ENCODE measurements around the gene PRSS57.

The PRSS57 gene

GRCh38 chr19:688992-689391 lies 6.3 kb downstream of the PRSS57 start:
- no peak for DNase-seq

DNA sequence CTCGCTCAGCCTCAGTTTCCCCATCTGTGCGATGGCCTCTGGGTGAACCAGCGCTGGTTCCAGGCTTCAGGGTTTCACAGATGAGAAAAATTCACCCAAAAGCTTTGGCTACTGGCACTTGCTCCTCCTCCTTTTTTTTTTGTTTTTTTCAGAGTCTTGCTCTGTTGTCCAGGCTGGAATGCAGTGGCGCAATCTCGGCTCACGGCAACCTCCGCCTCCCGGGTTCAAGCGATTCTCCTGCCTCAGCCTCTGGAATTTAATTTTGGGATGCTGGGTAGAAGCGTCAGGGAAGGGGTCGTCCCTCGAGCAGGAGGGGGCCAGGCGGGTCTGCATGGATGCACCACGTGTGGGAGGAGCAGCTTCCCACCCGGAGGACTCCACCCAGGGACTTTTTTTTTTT lies 7.0 kb downstream of the PRSS57 start:
- DNase-seq = no peak

DNA sequence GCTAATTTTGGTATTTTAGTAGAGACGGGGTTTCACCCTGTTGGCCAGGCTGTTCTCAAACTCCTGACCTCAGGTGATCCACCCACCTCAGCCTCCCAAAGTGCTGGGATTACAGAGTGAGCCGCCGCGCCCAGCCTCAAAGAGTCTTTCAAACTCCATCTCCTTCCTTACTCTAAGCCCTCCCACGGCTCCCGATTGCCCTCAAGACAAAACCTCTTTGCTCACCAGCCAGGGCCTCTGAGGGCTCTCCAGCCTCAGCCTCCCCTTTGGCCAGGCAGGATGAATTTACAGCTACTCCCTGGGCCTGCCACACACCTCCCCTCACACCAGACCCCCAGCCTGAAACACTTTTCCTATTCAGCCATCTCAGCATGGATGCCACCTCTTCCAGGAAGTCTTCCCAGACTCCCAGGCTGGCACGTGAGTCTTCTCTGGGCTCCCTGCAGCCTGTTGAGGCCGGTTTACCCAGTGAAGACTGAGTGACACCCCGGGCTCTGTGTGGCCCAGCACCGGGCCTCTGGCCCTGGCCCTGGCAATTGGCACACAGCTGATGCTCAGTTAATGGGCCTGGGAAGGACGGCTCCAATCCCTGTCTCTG lies 7.6 kb downstream of the PRSS57 start:
- DNase-seq = no peak

DNA sequence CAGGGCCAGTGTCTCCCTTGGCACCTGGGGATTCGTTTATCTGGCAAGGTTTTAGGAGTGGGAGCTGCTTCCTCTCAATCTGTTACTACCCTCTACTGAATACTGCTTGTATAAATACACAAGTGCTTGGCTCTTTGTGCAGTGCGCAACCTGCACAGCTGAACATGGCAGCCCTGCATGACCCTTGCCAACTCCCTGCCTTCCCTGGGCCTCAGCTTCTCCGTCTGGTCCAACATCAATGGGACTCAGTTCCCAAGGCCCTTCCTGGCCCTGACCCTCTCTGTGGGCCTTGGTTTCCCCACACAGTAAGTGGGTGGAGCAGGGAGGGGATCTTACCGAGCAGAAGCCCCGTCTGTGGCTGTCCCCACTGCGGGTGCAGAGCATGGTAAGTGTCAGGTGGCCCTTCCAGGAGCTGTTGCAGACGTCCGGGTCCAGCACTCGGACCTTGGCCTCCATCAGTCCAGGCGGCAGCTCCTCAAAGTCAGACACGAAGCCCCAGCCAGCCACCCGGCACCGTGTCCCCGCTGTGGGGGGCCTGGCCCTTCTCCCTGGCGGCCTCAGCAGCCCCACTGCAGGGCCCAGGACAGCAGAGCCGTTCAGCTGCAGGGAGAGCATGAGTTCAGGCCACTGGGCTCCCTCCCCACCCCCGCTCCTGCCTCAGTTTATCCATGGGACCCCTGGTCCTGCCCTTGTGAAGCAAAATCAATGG lies 8.5 kb downstream of the PRSS57 start:
- DNase-seq = no peak

DNA sequence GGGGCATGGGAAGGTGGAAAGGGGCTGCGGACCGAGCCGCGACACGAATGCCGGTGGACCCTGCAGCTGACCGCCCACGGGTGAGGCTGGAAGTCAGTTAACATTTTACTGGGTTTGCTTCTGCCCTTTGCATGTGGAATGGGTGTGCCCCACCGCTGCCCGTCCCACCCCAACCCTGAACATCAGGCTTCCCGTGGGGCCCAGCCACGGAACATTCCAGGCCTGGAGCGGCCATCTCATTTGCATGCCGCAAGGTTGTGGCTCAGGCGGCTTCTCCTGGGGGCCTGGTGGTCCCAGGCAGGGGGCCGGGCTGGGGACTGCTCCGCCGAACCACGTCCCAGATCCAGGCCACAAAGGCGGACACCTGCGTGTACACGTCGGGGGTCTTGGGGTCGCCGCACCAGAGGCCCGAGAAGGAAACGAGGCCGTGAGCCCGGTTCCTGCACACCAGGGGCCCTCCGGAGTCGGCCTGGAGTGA lies 9.8 kb downstream of the PRSS57 start:
- no peak for DNase-seq

DNA sequence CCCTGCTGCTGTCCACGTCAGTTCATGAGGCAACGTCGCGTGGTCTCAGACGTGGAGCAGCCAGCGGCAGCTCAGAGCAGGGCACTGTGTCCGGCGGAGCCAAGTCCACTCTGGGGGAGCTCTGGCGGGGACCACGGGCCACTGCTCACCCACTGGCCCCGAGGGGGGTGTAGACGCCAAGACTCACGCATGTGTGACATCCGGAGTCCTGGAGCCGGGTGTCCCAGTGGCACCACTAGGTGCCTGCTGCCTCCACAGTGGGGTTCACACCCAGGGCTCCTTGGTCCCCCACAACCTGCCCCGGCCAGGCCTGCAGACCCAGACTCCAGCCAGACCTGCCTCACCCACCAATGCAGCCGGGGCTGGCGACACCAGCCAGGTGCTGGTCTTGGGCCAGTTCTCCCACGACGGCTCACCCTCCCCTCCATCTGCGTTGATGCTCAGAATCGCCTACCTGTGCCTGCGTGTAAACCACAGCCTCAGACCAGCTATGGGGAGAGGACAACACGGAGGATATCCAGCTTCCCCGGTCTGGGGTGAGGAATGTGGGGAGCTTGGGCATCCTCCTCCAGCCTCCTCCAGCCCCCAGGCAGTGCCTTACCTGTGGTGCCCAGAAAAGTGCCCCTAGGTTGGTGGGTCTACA lies 12.5 kb downstream of the PRSS57 start:
- DNase-seq = no peak

- DNase-seq = peak; percentile 66 to 81
Observed at GRCh38 chr19:681029-682019, 13.9 kb downstream of the PRSS57 start.

- peak; percentile 92 to 95 for DNase-seq
Observed at GRCh38 chr19:680287-681028, 14.8 kb downstream of the PRSS57 start.

GRCh38 chr19:679418-680286 lies 15.6 kb downstream of the PRSS57 start:
- peak; percentile 51 to 56 for DNase-seq

DNA sequence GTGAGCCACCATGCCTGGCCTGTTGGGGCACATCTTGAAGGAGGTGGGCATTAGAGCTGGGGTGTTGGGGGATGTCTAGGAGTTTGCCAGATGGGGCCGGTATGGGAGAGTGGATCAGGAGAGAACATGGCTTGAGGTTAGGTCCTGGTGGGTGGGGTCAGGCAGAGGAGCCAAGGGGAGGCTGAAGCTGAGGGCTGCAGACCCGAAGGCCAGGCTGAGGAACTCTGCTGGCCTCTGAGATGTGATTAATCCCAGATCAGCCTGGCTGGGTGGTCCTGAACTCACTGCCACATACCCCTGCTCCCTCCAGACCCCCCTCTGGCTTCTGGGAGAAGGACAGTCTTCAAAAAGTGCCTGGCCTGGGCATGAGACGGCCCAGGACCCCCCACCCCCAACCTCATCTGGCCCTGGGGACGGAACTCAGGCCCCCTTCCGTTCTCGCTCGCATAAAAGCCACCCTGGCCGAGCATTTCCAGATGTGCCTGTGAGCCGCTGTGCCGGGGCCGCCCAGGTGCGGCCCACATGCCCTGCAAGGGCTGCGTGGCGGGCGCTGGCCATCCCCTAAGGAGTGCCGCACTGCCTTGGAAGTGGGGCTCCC lies 16.4 kb downstream of the PRSS57 start:
- DNase-seq = no peak

GRCh38 chr19:677601-678436 lies 17.4 kb downstream of the PRSS57 start:
- DNase-seq = no peak

DNA sequence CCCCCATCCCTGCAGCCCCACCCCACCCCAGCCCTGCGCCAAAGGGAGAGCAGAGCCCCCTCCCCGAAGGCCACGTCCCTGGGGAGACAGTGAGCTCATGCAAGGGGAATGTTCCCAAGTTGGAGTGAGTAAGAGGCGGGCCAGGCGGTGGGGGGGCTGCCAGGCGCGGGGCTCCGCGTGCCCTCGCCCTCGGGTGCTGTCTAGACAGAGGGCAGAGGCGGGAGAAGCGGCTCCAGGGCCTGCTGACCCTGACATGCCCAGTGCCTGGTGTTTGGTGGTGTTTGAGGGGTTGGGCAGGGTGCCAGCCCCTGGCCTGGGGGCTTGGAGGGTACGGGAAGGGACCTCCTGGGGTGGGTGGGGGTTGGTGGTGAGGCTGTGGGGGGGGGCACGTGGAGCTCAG lies 18.1 kb downstream of the PRSS57 start:
- DNase-seq = no peak

- no peak for DNase-seq
Observed at GRCh38 chr19:676339-677105, 18.7 kb downstream of the PRSS57 start, which contains the start of gene FSTL3. TSS of gene FSTL3 (plus strand) at chr19:676392. CDS start at chr19:676424, 32 bp downstream.

- DNase-seq = no peak
Observed at GRCh38 chr19:676007-676338, 19.3 kb downstream of the PRSS57 start.

GRCh38 chr19:674282-675151 lies 20.7 kb downstream of the PRSS57 start:
- DNase-seq = no peak

DNA sequence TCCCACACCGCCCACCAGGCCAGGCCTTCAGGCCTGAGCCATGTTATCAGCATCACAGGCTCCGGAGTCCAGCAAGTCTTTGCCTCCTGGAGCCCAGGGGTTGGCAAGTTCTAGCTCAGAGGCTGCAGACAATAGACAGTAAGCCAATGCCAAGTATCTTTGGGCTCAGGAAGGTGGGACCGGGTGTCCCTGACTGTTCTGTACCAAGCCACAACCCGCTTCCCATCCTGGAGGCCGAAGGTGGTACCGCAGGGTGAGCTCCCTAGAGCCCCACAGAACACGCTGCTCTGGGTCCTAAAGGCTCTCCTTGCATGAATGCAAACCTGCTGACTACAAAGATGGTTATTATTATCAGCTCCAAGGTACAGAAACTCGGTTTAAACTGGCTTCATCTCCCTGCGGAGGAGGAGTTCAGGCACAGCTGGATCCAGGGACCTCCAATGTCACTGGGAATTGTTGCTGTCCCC lies 24.6 kb downstream of the PRSS57 start:
- DNase-seq = no peak

- DNase-seq = peak; percentile 34 to 51
Observed at GRCh38 chr19:668675-669434, 26.4 kb downstream of the PRSS57 start.

Data from Kasumi-1 (cell line).